CD4-positive, alpha-beta T cell treated with Interleukin-6 for 4 hours (primary cell): ENCODE data around the gene DEK.
"Not testable (repeated sequence)": the region's sequence is repeated elsewhere in the genome, so short reads cannot be mapped to it uniquely, and the experiment has no call there.

ENCODE experiments used
- DNase-seq: peaks from one replicate; pipeline ENCODE4 v3.0.0-alpha.2; 2020; ENCODE audit warnings: mixed read lengths

DEK gene, protein sequence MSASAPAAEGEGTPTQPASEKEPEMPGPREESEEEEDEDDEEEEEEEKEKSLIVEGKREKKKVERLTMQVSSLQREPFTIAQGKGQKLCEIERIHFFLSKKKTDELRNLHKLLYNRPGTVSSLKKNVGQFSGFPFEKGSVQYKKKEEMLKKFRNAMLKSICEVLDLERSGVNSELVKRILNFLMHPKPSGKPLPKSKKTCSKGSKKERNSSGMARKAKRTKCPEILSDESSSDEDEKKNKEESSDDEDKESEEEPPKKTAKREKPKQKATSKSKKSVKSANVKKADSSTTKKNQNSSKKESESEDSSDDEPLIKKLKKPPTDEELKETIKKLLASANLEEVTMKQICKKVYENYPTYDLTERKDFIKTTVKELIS

GRCh38 chr6:18264219-18264922, at the start of gene DEK:
TSS of gene DEK (minus strand) at chr6:18264530. CDS start at chr6:18263987, 543 bp downstream.
- peak; percentile 86 for DNase-seq

DNA sequence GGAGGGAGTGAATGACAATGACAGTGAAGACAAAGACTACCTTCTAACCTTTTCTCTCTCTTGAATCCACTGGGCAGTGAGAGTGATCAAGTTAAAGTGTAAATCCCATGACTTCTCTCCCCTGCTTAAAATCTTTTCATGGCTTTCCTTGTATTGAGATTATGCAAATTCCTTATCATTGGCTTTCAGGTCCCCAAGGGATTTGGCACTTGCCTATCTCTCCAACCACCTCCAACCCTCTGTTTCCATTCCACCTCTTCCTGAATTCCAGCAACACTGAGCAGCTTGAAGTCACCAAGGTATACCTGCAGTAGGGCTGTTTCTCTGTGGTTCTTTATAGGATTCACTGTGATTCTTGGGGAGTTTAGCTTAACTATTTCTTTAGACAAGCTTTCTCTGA, 48.0 kb upstream of the DEK start:
- no peak for DNase-seq

DNA sequence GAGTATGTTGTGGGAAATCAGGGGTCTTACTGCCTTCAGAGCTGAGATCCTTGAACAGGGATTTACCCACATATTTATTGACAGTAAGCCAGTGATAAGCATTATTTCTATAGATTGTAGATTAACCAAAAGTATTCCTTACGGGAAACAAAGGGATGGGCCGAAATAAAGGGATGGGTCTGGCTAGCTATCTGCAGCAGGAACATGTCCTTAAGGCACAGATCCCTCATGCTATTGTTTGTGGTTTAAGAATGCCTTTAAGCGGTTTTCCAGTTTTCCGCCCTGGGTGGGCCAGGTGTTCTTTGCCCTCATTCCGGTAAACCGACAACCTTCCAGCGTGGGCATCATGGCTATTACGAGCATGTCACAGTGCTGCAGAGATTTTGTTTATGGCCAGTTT, 45.7 kb upstream of the DEK start:
- DNase-seq = not testable (repeated sequence)

DNA sequence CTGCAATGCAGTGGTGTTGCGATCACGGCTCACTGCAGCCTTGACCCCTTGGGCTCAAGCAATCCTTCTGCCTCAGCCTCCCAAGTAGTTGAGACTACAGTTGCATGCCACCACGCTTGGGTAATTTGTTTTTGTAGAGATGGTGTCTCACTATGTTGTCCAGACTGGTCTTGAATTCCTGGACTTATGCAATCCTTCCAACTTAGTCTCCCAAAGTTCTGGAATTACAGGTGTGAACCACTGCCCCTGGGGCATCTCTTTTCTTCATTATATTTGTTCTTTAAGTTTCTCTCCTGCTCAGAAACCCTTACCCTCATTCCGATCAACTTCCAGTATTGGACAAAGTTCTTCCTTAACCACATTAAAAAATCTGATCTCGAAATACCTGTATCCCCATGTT, 44.7 kb upstream of the DEK start:
- no peak for DNase-seq

- DNase-seq = no peak
These were observed 43.9 kb upstream of the DEK start for GRCh38 chr6:18308070-18308735.

- no peak for DNase-seq
These were observed 42.6 kb upstream of the DEK start for GRCh38 chr6:18306977-18307376.

DNA sequence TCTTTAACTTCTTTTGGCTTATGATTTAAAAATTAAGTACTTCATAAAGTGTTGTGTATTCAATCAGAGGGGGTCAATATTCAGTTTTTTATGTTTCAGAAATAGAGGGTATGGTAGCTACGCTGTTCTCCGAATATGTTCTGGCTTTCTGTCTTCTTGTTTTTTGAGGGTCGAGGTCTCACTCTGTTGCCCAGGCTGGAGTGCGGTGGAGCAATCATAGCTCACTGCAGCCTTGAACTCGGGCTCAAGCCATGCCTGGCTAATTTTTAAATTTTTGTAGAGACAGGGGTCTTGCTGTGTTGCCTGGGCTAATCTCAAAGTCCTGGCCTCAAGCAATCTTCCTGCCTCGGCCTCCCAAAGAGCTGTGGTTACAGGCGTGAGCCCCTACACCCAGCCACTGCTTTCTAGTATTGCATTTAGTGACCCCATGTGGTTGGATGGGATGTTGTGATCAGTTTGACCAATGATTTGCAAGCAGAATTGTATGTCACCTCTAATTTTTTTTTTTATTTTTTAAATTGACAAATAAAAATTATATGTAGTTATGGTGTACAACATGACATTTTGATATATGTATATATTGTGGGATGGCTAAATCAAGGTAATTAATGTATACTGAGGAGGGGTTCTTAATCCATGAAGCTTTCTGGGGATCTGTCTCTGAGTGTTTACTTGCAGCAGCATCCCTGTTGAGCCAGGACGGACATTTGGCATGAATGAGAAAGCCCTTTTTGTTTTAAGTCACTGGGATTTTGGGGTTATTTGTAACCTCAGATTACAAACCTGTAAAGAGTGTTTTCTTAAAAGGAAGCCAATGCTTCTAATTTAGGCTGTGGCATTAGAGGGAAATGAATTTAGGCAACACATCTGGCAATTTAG, 38.5 kb upstream of the DEK start:
- DNase-seq = peak; percentile 17

GRCh38 chr6:18293076-18293904, 29.0 kb upstream of the DEK start:
- DNase-seq = no peak

DNA sequence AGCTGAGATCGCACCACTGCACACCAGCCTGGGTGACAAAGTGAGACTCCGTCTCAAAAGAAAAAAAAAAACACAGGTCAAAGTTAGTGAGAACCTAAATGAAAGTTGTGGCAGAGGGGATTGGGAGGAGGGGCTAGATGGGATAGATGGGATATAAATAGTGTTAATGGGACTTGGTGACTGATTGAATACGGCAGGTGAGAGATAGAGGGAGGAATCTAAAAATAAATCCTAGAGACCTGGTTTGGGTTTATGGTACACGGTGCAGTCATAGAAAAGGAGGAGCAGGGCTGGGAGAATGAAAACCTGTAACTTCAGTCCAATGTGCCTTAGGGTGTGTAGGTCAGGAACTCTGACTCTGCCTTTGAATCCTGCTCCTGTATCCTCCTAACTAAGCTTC, 25.0 kb upstream of the DEK start:
- no peak for DNase-seq

DNA sequence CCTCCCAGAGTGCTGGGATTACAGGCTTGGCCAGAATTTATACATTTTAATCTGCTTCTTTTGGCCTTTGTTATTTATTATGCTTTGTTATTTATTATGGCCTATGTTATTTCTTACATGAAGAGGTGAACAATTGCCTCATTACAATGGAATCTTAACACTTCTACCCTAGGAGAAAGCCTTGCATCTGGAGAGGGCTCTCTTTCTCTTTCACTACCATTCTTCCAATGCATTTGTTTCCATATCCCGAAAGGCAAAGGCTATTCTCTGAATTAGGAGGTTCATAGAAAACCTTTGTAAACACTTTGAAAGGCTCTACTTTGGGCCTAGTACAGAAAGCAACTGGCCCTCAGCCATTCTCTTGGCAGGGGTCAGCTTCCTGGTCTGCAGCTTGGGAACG, 19.9 kb upstream of the DEK start:
- DNase-seq = no peak

- DNase-seq = no peak
These were observed 17.2 kb upstream of the DEK start for GRCh38 chr6:18281564-18281963.

DNA sequence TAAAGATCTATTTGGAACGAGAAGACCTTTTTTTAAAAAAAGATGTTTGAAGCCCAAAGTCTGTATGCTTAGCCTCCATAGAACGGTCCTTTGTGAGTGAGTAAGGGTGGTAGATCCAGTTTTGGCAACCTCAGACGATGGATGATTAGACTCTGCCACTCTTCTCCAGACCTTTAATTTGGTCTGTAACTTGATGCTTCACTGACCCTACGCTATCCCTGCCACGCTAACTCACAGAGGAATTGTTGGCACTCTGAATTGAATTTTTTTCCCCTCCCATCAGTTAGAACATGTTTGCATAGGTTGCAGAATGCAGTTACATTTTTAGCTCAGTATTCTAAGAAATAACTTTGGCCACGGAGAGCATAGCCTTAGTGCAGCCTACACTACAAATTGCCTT, 15.8 kb upstream of the DEK start:
- no peak for DNase-seq

- no peak for DNase-seq
These were observed 15.1 kb upstream of the DEK start for GRCh38 chr6:18279422-18279821.

GRCh38 chr6:18277237-18278006, 13.1 kb upstream of the DEK start:
- DNase-seq = no peak

- no peak for DNase-seq
These were observed 12.4 kb upstream of the DEK start for GRCh38 chr6:18276610-18277236.

DNA sequence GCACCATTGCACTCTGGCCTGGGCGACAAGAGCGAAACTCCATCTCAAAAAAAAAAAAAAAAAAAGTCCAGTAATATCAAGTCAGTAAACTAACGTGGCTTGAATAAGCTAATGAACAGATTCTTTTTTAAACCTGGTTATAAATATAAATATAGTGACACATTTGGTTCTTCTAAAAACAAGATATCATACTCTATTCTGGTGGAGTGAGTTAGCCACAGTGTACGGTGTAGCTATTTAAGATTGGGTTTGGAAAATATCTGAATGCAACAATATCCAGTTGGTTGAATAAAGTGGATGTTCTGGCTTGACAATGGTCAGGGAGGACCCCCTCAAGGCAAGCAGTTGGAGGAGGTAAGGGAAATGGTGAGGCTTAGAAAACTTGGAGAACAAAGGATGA, 5.9 kb upstream of the DEK start:
- DNase-seq = no peak

GRCh38 chr6:18269717-18270116, 5.4 kb upstream of the DEK start:
- DNase-seq = no peak

- peak; percentile 30 for DNase-seq
These were observed 4.9 kb upstream of the DEK start for GRCh38 chr6:18269253-18269652.

GRCh38 chr6:18268066-18268465, 3.7 kb upstream of the DEK start:
- no peak for DNase-seq

DNA sequence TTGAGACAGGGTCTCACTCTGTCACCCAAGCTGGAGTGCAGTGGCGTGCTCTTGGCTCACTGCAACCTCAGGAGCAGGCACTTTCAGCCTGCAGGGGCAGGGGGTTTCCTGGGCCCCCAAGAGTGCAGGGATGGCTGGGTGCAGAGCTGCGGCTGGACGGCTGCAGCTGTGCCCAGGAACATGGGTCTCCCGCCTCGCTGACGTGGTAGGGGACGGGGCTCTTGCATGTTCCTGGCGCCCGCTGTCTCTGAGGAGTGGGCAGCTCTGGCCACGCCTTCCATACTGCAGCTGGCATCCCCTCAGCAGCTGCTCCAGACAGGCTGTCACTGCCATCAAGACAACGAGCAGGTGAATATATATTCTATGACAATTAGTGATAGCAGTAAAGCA, 2.2 kb upstream of the DEK start:
- no peak for DNase-seq
